Measurements from ENCODE around the gene NMT1.

- TF ChIP-seq CTCF (IDR thresholded peaks at IDR 0.05): no peak
- TF ChIP-seq POLR2A (IDR thresholded peaks at IDR 0.05): no peak
Observed at GRCh38 chr17:45070809-45071208, 9.7 kb downstream of the NMT1 start.
